Endothelial cell of umbilical vein (primary cell): ENCODE results near the gene SMURF2. TPM values are rescaled to one million over a fixed set of nuclear protein-coding genes. Genes with fewer than 3 reads are reported as not detected.

ENCODE experiments used
- BruUV-seq: library from RNA; stranded (reverse); fragments of 400-500 nt; replicated peaks from 2 replicates; lab custom pipeline; 2021; lab: Mats Ljungman, UMichigan
- CTCF ChIA-PET: fragments of 300-600, 350-600 bp; sonication (Branson Sonifier 250); formaldehyde crosslinking; loops from one replicate; lab custom pipeline; 2021; ENCODE audit warnings: antibody characterized with exemption, inconsistent platforms; lab: Charles Lee
- POLR2A ChIA-PET: fragments of 300-600, 350-600 bp; sonication (Branson Sonifier 250); formaldehyde crosslinking; loops from one replicate; lab custom pipeline; 2021; ENCODE audit warnings: antibody characterized with exemption, inconsistent platforms; lab: Charles Lee
- DNase-seq: peaks from one replicate; pipeline ENCODE4 v3.0.0-alpha.2; 2011; ENCODE audit warnings: low read depth, low spot score
- FAIRE-seq: peaks from 2 replicates; lab custom pipeline; 2011; peaks lifted over from hg19 to GRCh38; lab: Jason Lieb, UNC
- H2AFZ ChIP-seq: 2 replicates; pipeline ENCODE4 v1.6.0; 2012; ENCODE audit warnings: low read depth, low read length, control low read depth, inconsistent platforms
- H3K27ac ChIP-seq: 2 replicates; pipeline ENCODE4 v1.5.1; 2011; ENCODE audit warnings: low read depth, mild to moderate bottlenecking, control low read depth, low read length, moderate library complexity; ENCODE audit not compliant: insufficient read depth
- H3K27me3 ChIP-seq, 2 experiments: 2 replicates each; pipeline versions ENCODE4 v1.6.0 to v1.6.1; 2011; ENCODE audit warnings: low read length in 2 of 2, mixed read lengths in 1 of 2; ENCODE audit not compliant: control insufficient read depth in 2 of 2, insufficient read depth in 2 of 2
- H3K36me3 ChIP-seq, 2 experiments: 2 replicates in 1 of 2; 3 replicates in 1 of 2; pipeline ENCODE4 v1.5.1; 2011; ENCODE audit warnings: low read length in 2 of 2, mild to moderate bottlenecking in 1 of 2, moderate library complexity in 1 of 2; ENCODE audit not compliant: control insufficient read depth in 2 of 2, insufficient read depth in 2 of 2; ENCODE audit errors: extremely low read depth in 1 of 2
- H3K4me1 ChIP-seq: 3 replicates; pipeline ENCODE4 v1.5.1; 2011; ENCODE audit warnings: mild to moderate bottlenecking, low read length; ENCODE audit not compliant: control insufficient read depth, insufficient read depth; ENCODE audit errors: extremely low read depth
- H3K4me2 ChIP-seq: 2 replicates; pipeline ENCODE4 v1.6.1; 2011; ENCODE audit warnings: low read length, control low read depth, mixed read lengths; ENCODE audit not compliant: insufficient read depth
- H3K4me3 ChIP-seq, 3 experiments: fragments of 200-600 bp in 1 of 3; sonication (generic), shearing (Covaris generic) in 1 of 3; replicated peaks in 1 of 3; 2 replicates each; pipeline ENCODE4 v1.5.1; 2011 to 2016; ENCODE audit warnings: control low read depth in 3 of 3, low read length in 3 of 3, mild to moderate bottlenecking in 2 of 3, inconsistent platforms in 1 of 3, low read depth in 1 of 3, moderate library complexity in 1 of 3; ENCODE audit not compliant: insufficient read depth in 1 of 3
- H3K79me2 ChIP-seq: 2 replicates; pipeline ENCODE4 v1.6.0; 2012; ENCODE audit warnings: low read length, inconsistent platforms; ENCODE audit not compliant: control insufficient read depth, insufficient read depth
- H3K9ac ChIP-seq: replicated peaks from 2 replicates; pipeline ENCODE3; 2011; ENCODE audit warnings: low read length, control low read depth; ENCODE audit not compliant: insufficient read depth; ENCODE audit errors: extremely low read depth
- H3K9me1 ChIP-seq: replicated peaks from 3 replicates; pipeline ENCODE4 v1.6.0; 2011; ENCODE audit warnings: mild to moderate bottlenecking, low read length; ENCODE audit not compliant: control insufficient read depth, insufficient read depth; ENCODE audit errors: extremely low read depth
- H3K9me3 ChIP-seq: replicated peaks from 2 replicates; pipeline ENCODE4 v1.5.1; 2012; ENCODE audit warnings: low read length, inconsistent platforms; ENCODE audit not compliant: control insufficient read depth, insufficient read depth
- H4K20me1 ChIP-seq: replicated peaks from 2 replicates; pipeline ENCODE3; 2011; ENCODE audit warnings: mild to moderate bottlenecking, low read length; ENCODE audit not compliant: control insufficient read depth, insufficient read depth; ENCODE audit errors: extremely low read depth
- EZH2 ChIP-seq: IDR thresholded peaks from 2 replicates; pipeline ENCODE4 v1.6.1; 2012; ENCODE audit warnings: borderline replicate concordance, low read depth, mild to moderate bottlenecking, moderate library complexity, low read length, inconsistent platforms; ENCODE audit not compliant: severe bottlenecking
- FOS ChIP-seq: IDR thresholded peaks from 2 replicates; pipeline ENCODE4 v1.6.1; 2011; ENCODE audit warnings: mild to moderate bottlenecking, low read length, moderate library complexity, borderline replicate concordance; ENCODE audit not compliant: insufficient read depth
- GATA2 ChIP-seq: IDR thresholded peaks from 2 replicates; pipeline ENCODE4 v1.7.0; 2011; ENCODE audit warnings: low read depth, mild to moderate bottlenecking, moderate library complexity, mixed read lengths, low read length; ENCODE audit not compliant: insufficient read length, insufficient read depth
- JUN ChIP-seq: IDR thresholded peaks from 2 replicates; pipeline ENCODE4 v1.6.1; 2011; ENCODE audit warnings: borderline replicate concordance, low read depth; ENCODE audit not compliant: insufficient read length, insufficient read depth
- MYC ChIP-seq: IDR thresholded peaks from one replicate; pipeline ENCODE4 v1.6.1; 2011; ENCODE audit warnings: mild to moderate bottlenecking, low read depth, low read length
- POLR2A ChIP-seq: IDR thresholded peaks from 2 replicates; pipeline ENCODE4 v1.6.1; 2012; ENCODE audit warnings: low read depth, mild to moderate bottlenecking, control low read depth, low read length
- POLR2AphosphoS5 ChIP-seq: IDR thresholded peaks from 2 replicates; pipeline ENCODE4 v1.6.1; 2012; ENCODE audit warnings: low read depth, mild to moderate bottlenecking, control low read depth, low read length, moderate library complexity; ENCODE audit not compliant: insufficient read depth
- dilution Hi-C: fragments of 300-500 bp; cut with MboI; formaldehyde crosslinking; loops from one replicate; pipeline ENCODE4 v1.15.0; 2019; ENCODE audit warnings: low sequenced_read_pairs; ENCODE audit not compliant: extremely low pct_ligation_motif_present
- intact Hi-C: fragments of 100-400 bp; cut with micrococcal nuclease; formaldehyde crosslinking; loops from one replicate; pipeline ENCODE4 v1.10.0; 2022
- polyA plus RNA-seq, 4 experiments: library from polyadenylated mRNA; depleted of rRNA in 3 of 4; stranded (reverse) in 3 of 4; unstranded in 1 of 4; fragments of >200 nt; gene quantifications; 2 replicates each; pipeline versions ENCODE4 v1.2.1 to v1.2.3, GENCODE V29; 2011 to 2012; ENCODE audit warnings: missing spikeins in 1 of 4
- total RNA-seq: library from RNA; stranded (reverse); gene quantifications from 2 replicates; pipeline ENCODE4 v1.2.3, GENCODE V29; 2021
- TF ChIP-seq, protein P1 (sequence below): IDR thresholded peaks from 2 replicates; pipeline ENCODE4 v1.6.1; 2011; ENCODE audit not compliant: insufficient read depth, insufficient read length
- TF ChIP-seq, protein P2 (sequence below), 2 donors: IDR thresholded peaks; 1 replicate in 1 of 2; 2 replicates in 1 of 2; pipeline ENCODE4 v1.5.1; 2011; ENCODE audit warnings: low read length in 2 of 2, mild to moderate bottlenecking in 2 of 2, moderate library complexity in 2 of 2, control low read depth in 1 of 2, inconsistent platforms in 1 of 2, low read depth in 1 of 2; ENCODE audit not compliant: insufficient read depth in 1 of 2; ENCODE audit errors: extremely low read depth in 1 of 2

SMURF2 gene
- total and polyA plus RNA-seq, 2 donors (not counting 3 experiments of a cell fraction or from before 2014, with no cell fraction given) = 32.9 to 105 TPM

DNA sequence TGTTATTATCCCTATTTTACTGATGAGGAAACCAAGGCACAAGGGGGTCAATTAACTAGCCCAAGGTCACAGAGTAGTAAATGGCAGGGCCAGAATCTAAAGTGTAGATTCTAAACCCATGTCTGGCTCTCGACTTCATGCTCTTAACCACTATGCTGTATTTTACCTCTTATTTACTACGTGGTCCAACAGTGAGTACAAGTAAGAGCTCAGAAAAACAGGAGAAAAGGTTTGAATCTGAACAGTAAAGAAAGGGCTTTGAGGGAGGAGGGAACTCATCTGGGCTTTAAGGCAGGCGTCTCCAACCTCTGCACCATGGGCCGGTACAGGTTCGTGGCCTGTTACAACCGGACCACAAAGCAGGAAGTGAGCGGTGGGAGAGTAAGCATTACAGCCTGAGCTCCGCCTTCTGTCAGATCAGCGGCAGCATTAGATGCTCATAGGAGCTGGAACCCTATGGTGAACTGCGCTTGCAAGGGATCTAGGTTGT is 62.9 kb downstream of the SMURF2 start:
- no peak overlapping the region for H3K27ac ChIP-seq
- H3K27me3 ChIP-seq = no peaks in the 10 kb centered on the region
- H3K36me3 ChIP-seq = peaks cover 7 to 15% of the 10 kb centered on the region in 2 experiments
- peaks cover 99% of the 10 kb centered on the region for H3K79me2 ChIP-seq
- DNase-seq = no peak
- H2AFZ ChIP-seq = no peak overlapping the region
- no peaks in the 10 kb centered on the region for H3K9me3 ChIP-seq
- ChIA-PET CTCF (interaction anchor here (0.9 to 1.2 kb wide), 2 partner anchors 50 to 142 kb away, joined by 3 read pairs; no protein-coding TSS in a partner anchor), POLR2A (no interaction called here)
- no peak overlapping the region for H3K9ac ChIP-seq
- no peak for FAIRE-seq
- BruUV-seq = no TSS peak
- H3K4me1 ChIP-seq = peaks cover 10% of the 10 kb centered on the region
- TF ChIP-seq GATA2 (no peak), POLR2AphosphoS5 (no peak)
- TF ChIP-seq, protein P1, sequence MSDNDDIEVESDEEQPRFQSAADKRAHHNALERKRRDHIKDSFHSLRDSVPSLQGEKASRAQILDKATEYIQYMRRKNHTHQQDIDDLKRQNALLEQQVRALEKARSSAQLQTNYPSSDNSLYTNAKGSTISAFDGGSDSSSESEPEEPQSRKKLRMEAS = no peak
- intact Hi-C loops (no loop called here), dilution Hi-C loops (no loop called here)
- H3K9me1 ChIP-seq = no peaks in the 10 kb centered on the region
- no peak overlapping the region for H3K4me2 ChIP-seq
- no peak overlapping the region for H3K4me3 ChIP-seq
- H4K20me1 ChIP-seq = peaks cover 2% of the 10 kb centered on the region

DNA sequence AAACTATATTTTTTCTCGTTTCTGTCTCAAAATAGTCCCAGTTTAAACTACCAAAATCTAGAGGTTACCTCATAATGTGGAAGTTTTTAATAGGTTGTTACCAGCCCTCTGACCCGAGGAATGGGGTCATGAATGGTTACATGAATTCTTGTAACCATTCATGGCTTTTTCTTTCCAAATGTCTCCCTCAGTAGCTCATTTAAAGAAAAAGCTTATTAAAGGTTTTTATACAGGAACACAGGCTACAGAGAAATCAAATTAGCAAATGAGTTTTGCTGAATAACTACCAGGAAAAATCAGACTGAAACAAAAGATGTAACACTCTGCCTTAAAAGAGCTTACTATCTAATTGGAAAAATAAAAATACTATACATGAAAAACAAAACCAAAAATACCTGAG is 63.4 kb downstream of the SMURF2 start:
- Histone ChIP-seq H3K27me3 (no peaks in the 10 kb centered on the region), H3K9me3 (no peaks in the 10 kb centered on the region), H3K4me1 (peaks cover 10% of the 10 kb centered on the region), H2AFZ (no peak overlapping the region), H3K79me2 (peaks cover 99% of the 10 kb centered on the region), H3K9ac (no peak overlapping the region), H3K9me1 (no peaks in the 10 kb centered on the region), H3K4me3 (no peak overlapping the region), H3K27ac (no peak overlapping the region), H3K4me2 (no peak overlapping the region), H3K36me3 (peaks cover 7 to 20% of the 10 kb centered on the region in 2 experiments), H4K20me1 (peaks cover 2% of the 10 kb centered on the region)
- FAIRE-seq (no peak), DNase-seq (no peak)
- TF ChIP-seq FOS = no peak
- TF ChIP-seq MYC = no peak
- no peak for TF ChIP-seq GATA2
- TF ChIP-seq, protein P2, sequence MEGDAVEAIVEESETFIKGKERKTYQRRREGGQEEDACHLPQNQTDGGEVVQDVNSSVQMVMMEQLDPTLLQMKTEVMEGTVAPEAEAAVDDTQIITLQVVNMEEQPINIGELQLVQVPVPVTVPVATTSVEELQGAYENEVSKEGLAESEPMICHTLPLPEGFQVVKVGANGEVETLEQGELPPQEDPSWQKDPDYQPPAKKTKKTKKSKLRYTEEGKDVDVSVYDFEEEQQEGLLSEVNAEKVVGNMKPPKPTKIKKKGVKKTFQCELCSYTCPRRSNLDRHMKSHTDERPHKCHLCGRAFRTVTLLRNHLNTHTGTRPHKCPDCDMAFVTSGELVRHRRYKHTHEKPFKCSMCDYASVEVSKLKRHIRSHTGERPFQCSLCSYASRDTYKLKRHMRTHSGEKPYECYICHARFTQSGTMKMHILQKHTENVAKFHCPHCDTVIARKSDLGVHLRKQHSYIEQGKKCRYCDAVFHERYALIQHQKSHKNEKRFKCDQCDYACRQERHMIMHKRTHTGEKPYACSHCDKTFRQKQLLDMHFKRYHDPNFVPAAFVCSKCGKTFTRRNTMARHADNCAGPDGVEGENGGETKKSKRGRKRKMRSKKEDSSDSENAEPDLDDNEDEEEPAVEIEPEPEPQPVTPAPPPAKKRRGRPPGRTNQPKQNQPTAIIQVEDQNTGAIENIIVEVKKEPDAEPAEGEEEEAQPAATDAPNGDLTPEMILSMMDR (IDR thresholded peaks at IDR 0.05; ENCODE audit: extremely low read depth in 1 of 2, insufficient read depth in 1 of 2, low read depth in 1 of 2, low read length in 2 of 2) = no peak
- TF ChIP-seq POLR2A = no peak
- TF ChIP-seq EZH2 = no peak
- no peak for TF ChIP-seq POLR2AphosphoS5
- TF ChIP-seq, protein P1 = no peak
- TF ChIP-seq JUN = no peak
- CTCF ChIA-PET = interaction anchor here (1.2 kb wide), 1 partner anchor 51 kb away, joined by 3 read pairs; no protein-coding TSS in a partner anchor
- dilution Hi-C loops (no loop called here), intact Hi-C loops (no loop called here)
- no TSS peak for BruUV-seq
- POLR2A ChIA-PET = no interaction called here
